ENCODE results near the gene HSD17B11. TPM values are rescaled to one million over a fixed set of nuclear protein-coding genes. Genes with fewer than 3 reads are reported as not detected.
A peak's percentile ranks its signal among the peaks of the same experiment; 100 is the strongest.
"Not testable (repeated sequence)": the region's sequence is repeated elsewhere in the genome, so short reads cannot be mapped to it uniquely, and the experiment has no call there.

The HSD17B11 gene
- total RNA-seq, 1 donor from 2014 or later = 5.5 TPM

GRCh38 chr4:87405211-87405820 is 14.3 kb upstream of the HSD17B11 start:
- no peak for ATAC-seq

- not testable (repeated sequence) for ATAC-seq
Observed at GRCh38 chr4:87403732-87404131, 12.7 kb upstream of the HSD17B11 start.

- no peak for ATAC-seq
Observed at GRCh38 chr4:87399954-87400353, 9.0 kb upstream of the HSD17B11 start.

GRCh38 chr4:87399148-87399547 is 8.2 kb upstream of the HSD17B11 start:
- peak; percentile 29 for ATAC-seq

- not testable (repeated sequence) for ATAC-seq
Observed at GRCh38 chr4:87395851-87396250, 4.9 kb upstream of the HSD17B11 start.

GRCh38 chr4:87395073-87395472 is 4.1 kb upstream of the HSD17B11 start:
- ATAC-seq = not testable (repeated sequence)

GRCh38 chr4:87392183-87392582 is 1.2 kb upstream of the HSD17B11 start:
- ATAC-seq = no peak

GRCh38 chr4:87391576-87392054 is 627 bp upstream of the HSD17B11 start:
- ATAC-seq = no peak

GRCh38 chr4:87390551-87390890 is 467 bp downstream of the HSD17B11 start:
- no peak for ATAC-seq

GRCh38 chr4:87390055-87390454 is 933 bp downstream of the HSD17B11 start:
- ATAC-seq = not testable (repeated sequence)

- no peak for ATAC-seq
Observed at GRCh38 chr4:87388901-87389300, 2.1 kb downstream of the HSD17B11 start.

GRCh38 chr4:87387237-87387636 is 3.8 kb downstream of the HSD17B11 start:
- ATAC-seq = no peak

- ATAC-seq = not testable (repeated sequence)
Observed at GRCh38 chr4:87384466-87385132, 6.4 kb downstream of the HSD17B11 start.

- ATAC-seq = no peak
Observed at GRCh38 chr4:87382931-87383330, 8.1 kb downstream of the HSD17B11 start.

GRCh38 chr4:87382116-87382515 is 8.9 kb downstream of the HSD17B11 start:
- ATAC-seq = no peak

GRCh38 chr4:87377816-87378215 is 13.2 kb downstream of the HSD17B11 start:
- no peak for ATAC-seq

- ATAC-seq = peak; percentile 69
Observed at GRCh38 chr4:87375719-87376291, 15.2 kb downstream of the HSD17B11 start.

GRCh38 chr4:87370068-87370467 is 20.9 kb downstream of the HSD17B11 start:
- no peak for ATAC-seq

GRCh38 chr4:87366521-87367162 is 24.3 kb downstream of the HSD17B11 start:
- ATAC-seq = no peak

GRCh38 chr4:87365348-87365747 is 25.6 kb downstream of the HSD17B11 start:
- ATAC-seq = no peak

- ATAC-seq = no peak
Observed at GRCh38 chr4:87363552-87363951, 27.4 kb downstream of the HSD17B11 start.

GRCh38 chr4:87360338-87360935 is 30.6 kb downstream of the HSD17B11 start:
- no peak for ATAC-seq

GRCh38 chr4:87359258-87359657 is 31.7 kb downstream of the HSD17B11 start:
- ATAC-seq = no peak

All from esophagus mucosa (tissue), 1 donor.